Measurements from ENCODE around the gene MAP2K7.

The MAP2K7 gene

GRCh38 chr19:7904074-7905020 is 670 bp downstream of the MAP2K7 start:
- no peaks in the 10 kb centered on the region for H3K27me3 ChIP-seq (ENCODE audit: control insufficient read depth in 1 of 2, insufficient read depth in 2 of 2, low read length in 2 of 2)
- H3K9ac ChIP-seq (ENCODE audit: low read length) = peak overlapping the region; percentile 61
- no peaks in the 10 kb centered on the region for H3K36me3 ChIP-seq (ENCODE audit: insufficient read depth, low read length)
- peaks cover 30% of the 10 kb centered on the region for H3K4me1 ChIP-seq (ENCODE audit: insufficient read depth, low read length)
- peak overlapping the region; percentile 72 for H3K27ac ChIP-seq (ENCODE audit: low read depth, low read length)
- peak overlapping the region; percentile 45 to 94 for H3K4me3 ChIP-seq (ENCODE audit: low read depth in 1 of 2, low read length in 2 of 2)
- no peaks in the 10 kb centered on the region for H3K9me3 ChIP-seq (ENCODE audit: low read length)

GRCh38 chr19:7905268-7905667 is 1.6 kb downstream of the MAP2K7 start:
- Histone ChIP-seq H3K9me3 (ENCODE audit: low read length) (no peaks in the 10 kb centered on the region), H3K27me3 (ENCODE audit: control insufficient read depth in 1 of 2, insufficient read depth in 2 of 2, low read length in 2 of 2) (no peaks in the 10 kb centered on the region), H3K9ac (ENCODE audit: low read length) (peak overlapping the region; percentile 61), H3K36me3 (ENCODE audit: insufficient read depth, low read length) (peaks cover 6% of the 10 kb centered on the region), H3K27ac (ENCODE audit: low read depth, low read length) (no peak overlapping the region), H3K4me3 (ENCODE audit: low read depth in 1 of 2, low read length in 2 of 2) (peak overlapping the region; percentile 45 to 94), H3K4me1 (ENCODE audit: insufficient read depth, low read length) (peaks cover 30% of the 10 kb centered on the region)

GRCh38 chr19:7905859-7906258 is 2.2 kb downstream of the MAP2K7 start:
- no peaks in the 10 kb centered on the region for H3K27me3 ChIP-seq (ENCODE audit: control insufficient read depth in 1 of 2, insufficient read depth in 2 of 2, low read length in 2 of 2)
- H3K4me1 ChIP-seq (ENCODE audit: insufficient read depth, low read length) = peaks cover 30% of the 10 kb centered on the region
- peaks cover 12% of the 10 kb centered on the region for H3K36me3 ChIP-seq (ENCODE audit: insufficient read depth, low read length)
- no peak overlapping the region for H3K9ac ChIP-seq (ENCODE audit: low read length)
- no peaks in the 10 kb centered on the region for H3K9me3 ChIP-seq (ENCODE audit: low read length)
- no peak overlapping the region for H3K4me3 ChIP-seq (ENCODE audit: low read depth in 1 of 2, low read length in 2 of 2)
- no peak overlapping the region for H3K27ac ChIP-seq (ENCODE audit: low read depth, low read length)

- no peak overlapping the region for H3K27ac ChIP-seq (ENCODE audit: low read depth, low read length)
- H3K9me3 ChIP-seq (ENCODE audit: low read length) = no peaks in the 10 kb centered on the region
- peaks cover 25% of the 10 kb centered on the region for H3K36me3 ChIP-seq (ENCODE audit: insufficient read depth, low read length)
- H3K9ac ChIP-seq (ENCODE audit: low read length) = no peak overlapping the region
- no peaks in the 10 kb centered on the region for H3K27me3 ChIP-seq (ENCODE audit: control insufficient read depth in 1 of 2, insufficient read depth in 2 of 2, low read length in 2 of 2)
- H3K4me3 ChIP-seq (ENCODE audit: low read depth in 1 of 2, low read length in 2 of 2) = no peak overlapping the region
- H3K4me1 ChIP-seq (ENCODE audit: insufficient read depth, low read length) = peaks cover 30% of the 10 kb centered on the region
These were observed 3.4 kb downstream of the MAP2K7 start for GRCh38 chr19:7907122-7907521.

- no peaks in the 10 kb centered on the region for H3K27me3 ChIP-seq (ENCODE audit: control insufficient read depth in 1 of 2, insufficient read depth in 2 of 2, low read length in 2 of 2)
- peaks cover 26% of the 10 kb centered on the region for H3K36me3 ChIP-seq (ENCODE audit: insufficient read depth, low read length)
- no peak overlapping the region for H3K27ac ChIP-seq (ENCODE audit: low read depth, low read length)
- no peaks in the 10 kb centered on the region for H3K9me3 ChIP-seq (ENCODE audit: low read length)
- H3K4me1 ChIP-seq (ENCODE audit: insufficient read depth, low read length) = peaks cover 28% of the 10 kb centered on the region
- H3K9ac ChIP-seq (ENCODE audit: low read length) = no peak overlapping the region
- H3K4me3 ChIP-seq (ENCODE audit: low read depth in 1 of 2, low read length in 2 of 2) = no peak overlapping the region
These were observed 3.9 kb downstream of the MAP2K7 start for GRCh38 chr19:7907544-7907943.

- H3K4me1 ChIP-seq (ENCODE audit: insufficient read depth, low read length) = peaks cover 22% of the 10 kb centered on the region
- H3K36me3 ChIP-seq (ENCODE audit: insufficient read depth, low read length) = peaks cover 26% of the 10 kb centered on the region
- no peak overlapping the region for H3K9ac ChIP-seq (ENCODE audit: low read length)
- H3K9me3 ChIP-seq (ENCODE audit: low read length) = no peaks in the 10 kb centered on the region
- H3K27ac ChIP-seq (ENCODE audit: low read depth, low read length) = no peak overlapping the region
- H3K27me3 ChIP-seq (ENCODE audit: control insufficient read depth in 1 of 2, insufficient read depth in 2 of 2, low read length in 2 of 2) = no peaks in the 10 kb centered on the region
- H3K4me3 ChIP-seq (ENCODE audit: low read depth in 1 of 2, low read length in 2 of 2) = no peak overlapping the region
These were observed 4.5 kb downstream of the MAP2K7 start for GRCh38 chr19:7908078-7908699.

- no peaks in the 10 kb centered on the region for H3K9me3 ChIP-seq (ENCODE audit: low read length)
- peaks cover 20% of the 10 kb centered on the region for H3K4me1 ChIP-seq (ENCODE audit: insufficient read depth, low read length)
- no peak overlapping the region for H3K4me3 ChIP-seq (ENCODE audit: low read depth in 1 of 2, low read length in 2 of 2)
- no peak overlapping the region for H3K9ac ChIP-seq (ENCODE audit: low read length)
- H3K36me3 ChIP-seq (ENCODE audit: insufficient read depth, low read length) = peaks cover 26% of the 10 kb centered on the region
- no peak overlapping the region for H3K27ac ChIP-seq (ENCODE audit: low read depth, low read length)
- peaks cover 0 to 3% of the 10 kb centered on the region in 2 donors for H3K27me3 ChIP-seq (ENCODE audit: control insufficient read depth in 1 of 2, insufficient read depth in 2 of 2, low read length in 2 of 2)
These were observed 5.2 kb downstream of the MAP2K7 start for GRCh38 chr19:7908742-7909461.

- H3K4me1 ChIP-seq (ENCODE audit: insufficient read depth, low read length) = peaks cover 16% of the 10 kb centered on the region
- H3K36me3 ChIP-seq (ENCODE audit: insufficient read depth, low read length) = peaks cover 26% of the 10 kb centered on the region
- peaks cover 0 to 9% of the 10 kb centered on the region in 2 donors for H3K27me3 ChIP-seq (ENCODE audit: control insufficient read depth in 1 of 2, insufficient read depth in 2 of 2, low read length in 2 of 2)
- no peak overlapping the region for H3K27ac ChIP-seq (ENCODE audit: low read depth, low read length)
- H3K4me3 ChIP-seq (ENCODE audit: low read depth in 1 of 2, low read length in 2 of 2) = no peak overlapping the region
- H3K9ac ChIP-seq (ENCODE audit: low read length) = no peak overlapping the region
- H3K9me3 ChIP-seq (ENCODE audit: low read length) = no peaks in the 10 kb centered on the region
These were observed 5.9 kb downstream of the MAP2K7 start for GRCh38 chr19:7909471-7910067.

- peaks cover 6 to 19% of the 10 kb centered on the region in 2 donors for H3K27me3 ChIP-seq (ENCODE audit: control insufficient read depth in 1 of 2, insufficient read depth in 2 of 2, low read length in 2 of 2)
- H3K9ac ChIP-seq (ENCODE audit: low read length) = no peak overlapping the region
- H3K27ac ChIP-seq (ENCODE audit: low read depth, low read length) = no peak overlapping the region
- H3K36me3 ChIP-seq (ENCODE audit: insufficient read depth, low read length) = peaks cover 26% of the 10 kb centered on the region
- no peaks in the 10 kb centered on the region for H3K9me3 ChIP-seq (ENCODE audit: low read length)
- no peak overlapping the region for H3K4me3 ChIP-seq (ENCODE audit: low read depth in 1 of 2, low read length in 2 of 2)
- peaks cover 6% of the 10 kb centered on the region for H3K4me1 ChIP-seq (ENCODE audit: insufficient read depth, low read length)
These were observed 6.9 kb downstream of the MAP2K7 start for GRCh38 chr19:7910321-7911161.

- Histone ChIP-seq H3K4me3 (ENCODE audit: low read depth in 1 of 2, low read length in 2 of 2) (no peak overlapping the region), H3K27me3 (ENCODE audit: control insufficient read depth in 1 of 2, insufficient read depth in 2 of 2, low read length in 2 of 2) (peaks cover 12 to 29% of the 10 kb centered on the region in 2 donors), H3K9me3 (ENCODE audit: low read length) (no peaks in the 10 kb centered on the region), H3K4me1 (ENCODE audit: insufficient read depth, low read length) (peaks cover 5% of the 10 kb centered on the region), H3K9ac (ENCODE audit: low read length) (no peak overlapping the region), H3K36me3 (ENCODE audit: insufficient read depth, low read length) (peaks cover 26% of the 10 kb centered on the region), H3K27ac (ENCODE audit: low read depth, low read length) (no peak overlapping the region)
These were observed 7.9 kb downstream of the MAP2K7 start for GRCh38 chr19:7911508-7912143.

All from muscle layer of colon (tissue), 2 donors.